Measurements from ENCODE around the gene ENGASE.

The ENGASE gene

DNA sequence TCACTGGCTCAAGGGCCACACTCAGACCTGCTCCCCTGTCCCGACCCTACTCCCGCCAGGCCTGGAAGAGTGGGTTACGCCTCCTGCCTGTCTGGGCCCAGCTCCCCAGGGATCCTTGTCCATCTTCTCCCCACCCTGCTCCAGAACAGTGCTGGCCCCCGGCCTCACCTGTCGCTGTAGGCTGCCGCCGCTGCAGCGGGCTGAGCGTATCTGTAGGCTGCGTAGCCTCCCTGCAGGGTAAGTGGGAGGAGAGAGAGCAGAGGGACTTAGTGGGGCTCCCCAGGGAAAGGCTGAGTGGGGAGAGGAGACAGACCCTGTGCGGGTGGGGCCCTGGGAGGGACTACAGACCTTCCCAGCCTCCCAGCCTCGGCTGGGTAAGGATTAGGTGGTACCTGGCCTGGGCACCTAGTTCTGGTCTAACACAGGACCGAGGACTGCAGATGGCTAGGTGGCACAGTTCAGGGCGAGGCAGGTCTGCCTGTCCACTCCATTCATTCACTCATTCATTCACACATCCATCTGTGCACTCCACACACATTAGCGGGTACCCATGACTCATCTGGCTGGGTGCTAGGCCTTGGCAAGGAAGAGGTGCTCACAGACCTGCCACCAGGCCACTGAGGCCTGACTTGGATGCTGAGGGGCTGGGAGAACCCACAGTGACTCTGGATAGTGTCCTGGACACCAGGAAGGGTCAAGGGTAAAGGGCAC lies 20.9 kb downstream of the ENGASE start:
- DNase-seq (ENCODE audit: low read depth) = no peak
- TF ChIP-seq, protein P1, sequence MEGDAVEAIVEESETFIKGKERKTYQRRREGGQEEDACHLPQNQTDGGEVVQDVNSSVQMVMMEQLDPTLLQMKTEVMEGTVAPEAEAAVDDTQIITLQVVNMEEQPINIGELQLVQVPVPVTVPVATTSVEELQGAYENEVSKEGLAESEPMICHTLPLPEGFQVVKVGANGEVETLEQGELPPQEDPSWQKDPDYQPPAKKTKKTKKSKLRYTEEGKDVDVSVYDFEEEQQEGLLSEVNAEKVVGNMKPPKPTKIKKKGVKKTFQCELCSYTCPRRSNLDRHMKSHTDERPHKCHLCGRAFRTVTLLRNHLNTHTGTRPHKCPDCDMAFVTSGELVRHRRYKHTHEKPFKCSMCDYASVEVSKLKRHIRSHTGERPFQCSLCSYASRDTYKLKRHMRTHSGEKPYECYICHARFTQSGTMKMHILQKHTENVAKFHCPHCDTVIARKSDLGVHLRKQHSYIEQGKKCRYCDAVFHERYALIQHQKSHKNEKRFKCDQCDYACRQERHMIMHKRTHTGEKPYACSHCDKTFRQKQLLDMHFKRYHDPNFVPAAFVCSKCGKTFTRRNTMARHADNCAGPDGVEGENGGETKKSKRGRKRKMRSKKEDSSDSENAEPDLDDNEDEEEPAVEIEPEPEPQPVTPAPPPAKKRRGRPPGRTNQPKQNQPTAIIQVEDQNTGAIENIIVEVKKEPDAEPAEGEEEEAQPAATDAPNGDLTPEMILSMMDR (IDR thresholded peaks at IDR 0.05; ENCODE audit: control insufficient read depth, extremely low read depth, insufficient read depth) = no peak
- H3K4me3 ChIP-seq (ENCODE audit: low read depth, low read length) = no peak overlapping the region

DNA sequence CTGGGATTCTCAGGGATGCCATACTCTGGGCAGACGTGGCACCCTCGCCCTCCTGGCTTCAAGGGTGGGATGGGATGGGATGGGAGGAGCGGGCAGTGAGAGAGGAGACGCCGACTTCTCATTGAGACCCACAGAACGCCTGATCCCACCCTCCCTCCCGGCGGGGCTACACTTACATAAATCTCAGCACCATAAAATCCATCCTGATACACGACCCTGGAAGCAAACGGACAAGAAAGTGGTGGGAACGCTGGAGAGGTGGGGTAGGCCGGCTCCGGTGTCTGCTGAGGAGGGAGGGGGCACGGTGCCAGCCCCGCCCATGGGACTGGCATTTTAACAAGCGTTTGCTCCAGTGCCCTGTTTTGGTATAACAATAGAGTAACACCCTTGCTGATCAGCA lies 21.9 kb downstream of the ENGASE start:
- TF ChIP-seq, protein P1 (IDR thresholded peaks at IDR 0.05; ENCODE audit: control insufficient read depth, extremely low read depth, insufficient read depth) = no peak

DNA sequence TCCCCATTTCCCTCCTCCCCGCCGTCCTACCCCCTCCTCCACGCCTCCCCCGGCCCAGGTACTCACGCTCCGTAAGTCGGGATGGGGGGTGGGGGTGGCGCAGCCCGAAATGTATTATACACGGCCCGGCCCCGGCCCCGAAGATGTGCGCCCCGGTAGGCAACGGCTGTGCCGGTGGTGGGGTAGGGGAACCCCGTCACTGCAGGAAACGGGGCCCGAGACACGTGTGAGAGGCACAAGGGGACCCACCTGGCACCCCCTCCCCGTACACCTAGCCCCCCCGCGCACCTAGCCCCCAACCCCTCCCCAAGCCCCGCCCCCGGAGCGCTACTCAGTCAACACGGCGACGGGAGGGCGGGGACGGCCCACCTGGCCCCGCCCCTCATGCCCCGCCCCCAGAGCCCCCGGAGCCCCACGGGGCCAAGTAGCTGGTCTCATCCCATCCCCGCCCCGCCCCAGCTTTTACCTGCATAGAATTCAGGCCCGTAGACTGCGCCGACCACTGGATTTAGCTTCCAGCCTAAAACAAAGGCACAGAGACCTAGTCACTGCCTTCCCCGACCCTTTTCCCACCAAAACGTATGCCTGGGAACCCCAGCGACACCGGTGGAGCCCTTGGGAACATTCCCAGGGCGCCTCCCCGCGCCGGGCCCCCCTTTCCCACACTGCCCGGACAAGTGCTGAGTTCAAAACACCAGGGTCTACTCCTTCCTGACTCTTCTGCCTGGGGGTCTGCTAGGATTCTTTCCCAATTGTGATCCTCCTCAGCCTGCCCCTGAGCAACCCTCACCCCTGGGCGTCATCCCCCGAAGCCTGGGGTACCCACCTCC lies 22.8 kb downstream of the ENGASE start:
- H3K4me3 ChIP-seq (ENCODE audit: low read depth, low read length) = no peak overlapping the region
- DNase-seq (ENCODE audit: low read depth) = no peak

More for the DNA sequence above, 21.9 kb downstream of the ENGASE start:
- no peak overlapping the region for H3K4me3 ChIP-seq (ENCODE audit: low read depth, low read length)
- no peak for DNase-seq (ENCODE audit: low read depth)

DNA sequence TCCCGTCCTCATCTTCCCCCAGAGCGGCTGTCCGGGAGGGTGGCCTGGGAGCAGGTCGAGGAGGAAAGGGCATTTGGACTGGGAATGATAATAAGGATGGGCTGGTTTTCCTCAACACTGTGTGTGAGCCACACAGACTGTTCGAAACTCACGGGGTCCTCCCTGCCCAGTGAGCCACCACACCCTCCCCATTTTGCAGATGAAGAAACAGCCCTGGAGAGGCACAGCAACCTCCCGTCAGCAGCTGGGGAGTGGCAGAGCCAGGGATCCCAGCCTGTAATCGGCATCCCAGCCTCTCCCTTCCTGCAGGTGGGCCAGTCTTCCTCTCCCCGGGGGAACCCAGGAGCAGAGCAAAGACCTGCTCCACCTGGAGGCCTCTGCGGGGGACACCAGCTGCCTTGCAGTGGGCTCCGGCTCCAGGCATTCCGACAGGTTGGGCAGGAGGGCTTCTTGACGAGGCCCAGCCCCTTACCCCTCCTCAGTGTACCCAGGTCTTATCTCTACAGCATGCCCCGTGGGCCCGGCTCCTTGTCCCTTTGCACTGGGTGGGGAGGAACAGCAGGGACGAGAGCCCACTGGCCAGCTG lies 23.8 kb downstream of the ENGASE start:
- no peak overlapping the region for H3K4me3 ChIP-seq (ENCODE audit: low read depth, low read length)
- TF ChIP-seq, protein P1 (IDR thresholded peaks at IDR 0.05; ENCODE audit: control insufficient read depth, extremely low read depth, insufficient read depth) = no peak
- no peak for DNase-seq (ENCODE audit: low read depth)

More for the DNA sequence above, 22.8 kb downstream of the ENGASE start:
- TF ChIP-seq, protein P1 (IDR thresholded peaks at IDR 0.05; ENCODE audit: control insufficient read depth, extremely low read depth, insufficient read depth) = no peak

DNA sequence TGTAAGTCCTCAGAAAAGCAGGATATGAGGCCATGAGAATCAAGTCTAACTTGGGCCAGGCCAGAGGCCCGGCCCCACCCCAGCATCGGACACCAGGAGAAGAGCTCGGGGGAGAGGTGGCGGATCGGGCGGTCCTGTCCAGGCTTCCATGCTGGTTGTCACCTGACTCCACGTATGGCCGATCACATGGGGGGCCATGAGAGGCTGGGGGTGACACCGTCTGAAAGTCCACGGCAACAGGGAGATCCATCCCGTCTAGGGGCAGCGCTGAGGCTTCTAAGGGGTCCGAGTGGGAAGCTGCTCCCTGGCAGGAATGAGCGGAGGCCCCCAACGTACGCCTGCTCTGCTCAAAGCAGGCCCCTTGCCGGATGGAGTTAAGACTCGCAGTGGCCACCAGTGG lies 25.8 kb downstream of the ENGASE start:
- DNase-seq (ENCODE audit: low read depth) = no peak
- no peak overlapping the region for H3K4me3 ChIP-seq (ENCODE audit: low read depth, low read length)
- TF ChIP-seq, protein P1 (IDR thresholded peaks at IDR 0.05; ENCODE audit: control insufficient read depth, extremely low read depth, insufficient read depth) = no peak

DNA sequence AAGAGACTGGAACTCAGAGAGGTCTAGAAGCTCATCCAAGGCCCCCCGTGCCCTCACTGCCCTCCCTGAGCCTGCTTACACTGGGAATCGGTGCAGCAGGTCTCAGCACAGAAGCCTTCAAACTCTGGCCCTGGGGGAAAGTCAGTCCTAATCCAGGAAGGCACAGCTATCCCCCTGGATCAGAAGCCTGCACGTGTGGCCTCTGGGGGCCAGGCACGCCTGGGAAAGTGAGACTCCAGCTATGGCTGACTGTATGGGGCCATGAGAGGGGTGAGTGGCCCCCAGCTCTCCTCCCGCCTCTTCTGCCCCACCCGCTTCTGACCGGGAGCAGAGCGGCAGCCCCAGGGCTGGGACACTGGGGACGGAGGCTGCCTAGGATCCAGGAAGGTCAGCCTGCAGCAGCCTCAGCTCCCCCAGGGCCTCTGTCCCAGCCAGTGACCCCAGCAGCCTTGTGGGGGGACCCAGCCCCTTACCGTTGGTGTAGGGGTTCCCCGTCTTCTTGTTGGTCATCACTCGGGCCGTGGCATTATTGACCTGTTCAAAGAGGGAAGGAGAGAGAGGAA lies 26.6 kb downstream of the ENGASE start:
- H3K4me3 ChIP-seq (ENCODE audit: low read depth, low read length) = no peak overlapping the region
- TF ChIP-seq, protein P1 (IDR thresholded peaks at IDR 0.05; ENCODE audit: control insufficient read depth, extremely low read depth, insufficient read depth) = no peak
- no peak for DNase-seq (ENCODE audit: low read depth)

All from LNCaP clone FGC (cell line).